Activated naive CD4-positive, alpha-beta T cell treated with anti-CD3 and anti-CD28 coated beads, Interleukin-2, amount 50 U/mL, for 24 hours (primary cell): Measurements from ENCODE around the gene OFD1.

ENCODE experiments used
- H3K27ac Mint-ChIP-seq: one replicate; pipeline ENCODE4 v1.8.0; 2021; ENCODE audit warnings: mild to moderate bottlenecking, mixed read lengths
- H3K27me3 Mint-ChIP-seq: one replicate; pipeline ENCODE4 v1.8.0; 2021; ENCODE audit warnings: mixed read lengths
- H3K36me3 Mint-ChIP-seq: one replicate; pipeline ENCODE4 v1.8.0; 2021; ENCODE audit warnings: mixed read lengths
- H3K4me1 Mint-ChIP-seq: one replicate; pipeline ENCODE4 v1.8.0; 2021; ENCODE audit warnings: mixed read lengths
- H3K4me3 Mint-ChIP-seq: one replicate; pipeline ENCODE4 v1.8.0; 2021; ENCODE audit warnings: mild to moderate bottlenecking, mixed read lengths
- H3K9me3 Mint-ChIP-seq: one replicate; pipeline ENCODE4 v1.8.0; 2021; ENCODE audit warnings: mixed read lengths

OFD1 gene

DNA sequence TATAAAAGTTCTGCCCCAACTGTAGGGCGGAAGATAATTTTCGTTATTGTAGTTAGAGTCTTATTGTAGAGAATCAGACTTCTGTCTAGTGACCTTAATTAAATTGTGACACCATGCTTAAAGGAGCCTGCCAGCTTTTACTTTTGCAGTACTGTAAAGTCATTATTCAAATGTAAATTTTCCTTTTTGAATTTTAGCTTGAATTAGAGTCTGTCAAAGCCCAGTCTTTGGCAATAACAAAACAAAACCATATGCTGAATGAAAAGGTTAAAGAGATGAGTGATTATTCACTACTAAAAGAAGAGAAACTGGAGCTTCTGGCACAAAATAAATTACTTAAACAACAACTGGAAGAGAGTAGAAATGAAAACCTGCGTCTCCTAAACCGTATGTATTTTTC lies 21.8 kb downstream of the OFD1 start:
- H3K4me1 Mint-ChIP-seq = peaks cover 31% of the 10 kb centered on the region
- H3K9me3 Mint-ChIP-seq = no peaks in the 10 kb centered on the region
- peaks cover 15% of the 10 kb centered on the region for H3K36me3 Mint-ChIP-seq
- no peaks in the 10 kb centered on the region for H3K27me3 Mint-ChIP-seq
- no peak overlapping the region for H3K4me3 Mint-ChIP-seq
- H3K27ac Mint-ChIP-seq = no peak overlapping the region

DNA sequence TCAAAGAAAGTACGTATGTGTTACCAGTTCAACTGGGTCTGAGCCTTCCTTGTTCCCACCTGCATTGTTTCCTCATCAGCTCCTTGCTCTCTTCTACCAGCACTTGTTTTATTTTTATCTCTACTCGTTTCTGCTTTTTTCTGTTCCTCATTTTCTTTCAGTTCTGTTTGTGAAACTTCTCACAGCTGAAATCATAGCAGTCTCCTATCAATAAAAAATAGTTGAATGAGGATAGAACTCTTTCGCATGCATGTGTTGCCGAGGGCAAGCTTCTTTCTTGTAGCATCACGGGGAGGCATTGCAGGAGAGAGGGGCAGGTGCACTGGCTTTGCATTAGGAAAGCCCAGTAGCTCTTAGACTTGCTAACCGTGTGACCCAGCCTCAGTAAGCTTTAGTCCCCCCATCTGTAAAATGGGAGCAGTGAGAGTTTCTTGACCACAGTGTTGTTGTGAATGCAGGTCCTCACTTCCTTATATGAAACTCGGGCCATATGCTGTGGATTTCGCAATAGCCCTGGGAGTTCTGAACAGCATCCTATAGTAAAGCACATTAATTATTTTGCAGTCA lies 24.7 kb downstream of the OFD1 start:
- H3K27me3 Mint-ChIP-seq = no peaks in the 10 kb centered on the region
- H3K4me3 Mint-ChIP-seq = no peak overlapping the region
- no peak overlapping the region for H3K27ac Mint-ChIP-seq
- H3K4me1 Mint-ChIP-seq = peaks cover 18% of the 10 kb centered on the region
- H3K9me3 Mint-ChIP-seq = no peaks in the 10 kb centered on the region
- peaks cover 8% of the 10 kb centered on the region for H3K36me3 Mint-ChIP-seq

DNA sequence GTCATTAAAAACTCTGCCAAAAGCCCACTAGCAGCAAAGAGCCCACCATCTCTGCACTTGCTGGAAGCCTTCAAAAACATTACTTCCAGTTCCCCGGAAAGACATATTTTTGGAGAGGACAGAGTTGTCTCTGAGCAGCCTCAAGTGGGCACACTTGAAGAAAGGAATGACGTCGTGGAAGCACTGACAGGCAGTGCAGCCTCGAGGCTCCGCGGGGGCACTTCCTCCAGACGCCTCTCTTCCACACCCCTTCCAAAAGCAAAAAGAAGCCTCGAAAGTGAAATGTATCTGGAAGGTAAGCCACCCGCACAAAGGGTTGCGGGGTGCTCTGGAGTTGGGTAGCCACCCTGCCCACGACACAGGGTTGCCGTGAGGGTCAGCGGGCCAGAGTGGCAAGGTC lies 25.9 kb downstream of the OFD1 start:
- no peaks in the 10 kb centered on the region for H3K9me3 Mint-ChIP-seq
- H3K36me3 Mint-ChIP-seq = peaks cover 8% of the 10 kb centered on the region
- H3K4me1 Mint-ChIP-seq = peaks cover 11% of the 10 kb centered on the region
- H3K4me3 Mint-ChIP-seq = no peak overlapping the region
- H3K27ac Mint-ChIP-seq = no peak overlapping the region
- no peaks in the 10 kb centered on the region for H3K27me3 Mint-ChIP-seq

DNA sequence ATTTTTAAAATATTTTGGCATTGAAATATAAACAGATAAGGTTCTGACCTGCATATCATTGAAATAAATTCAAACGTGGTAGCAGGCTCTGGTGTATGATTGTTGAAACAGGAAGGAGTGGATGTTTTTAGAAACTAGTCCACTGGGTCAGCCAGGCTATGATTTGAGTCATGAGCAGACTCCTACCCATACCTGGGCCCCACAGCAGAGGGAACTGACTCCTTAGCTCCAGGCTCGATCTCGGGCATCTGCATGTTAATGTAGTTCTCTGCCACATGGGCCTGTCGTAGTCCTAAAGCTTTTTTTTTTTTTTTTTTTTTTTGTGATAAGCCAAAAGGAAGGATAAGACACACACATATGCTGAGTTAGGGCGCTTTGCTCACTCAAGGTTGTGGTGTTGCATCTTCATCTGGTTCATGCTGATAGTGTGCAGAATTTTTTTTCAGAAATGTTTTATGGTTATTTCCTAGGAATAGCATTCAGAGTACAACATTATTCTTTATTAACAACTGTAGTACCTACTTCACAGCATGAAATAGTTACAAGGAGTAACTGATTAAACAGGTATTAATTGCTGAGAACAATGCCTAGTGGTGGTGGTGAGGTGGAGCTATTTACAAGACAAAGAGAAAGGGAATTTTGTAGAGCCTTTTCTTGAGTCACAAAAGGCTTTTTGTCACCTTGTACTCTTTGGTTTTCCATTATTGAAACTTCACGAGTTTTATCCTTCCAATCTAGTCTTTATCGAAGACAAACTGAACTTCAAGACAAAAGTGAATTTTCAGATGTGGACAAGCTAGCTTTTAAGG lies 27.3 kb downstream of the OFD1 start:
- Mint-ChIP-seq H3K9me3 (no peaks in the 10 kb centered on the region), H3K4me1 (peaks cover 9% of the 10 kb centered on the region), H3K27me3 (no peaks in the 10 kb centered on the region), H3K4me3 (no peak overlapping the region), H3K27ac (no peak overlapping the region), H3K36me3 (peaks cover 13% of the 10 kb centered on the region)

DNA sequence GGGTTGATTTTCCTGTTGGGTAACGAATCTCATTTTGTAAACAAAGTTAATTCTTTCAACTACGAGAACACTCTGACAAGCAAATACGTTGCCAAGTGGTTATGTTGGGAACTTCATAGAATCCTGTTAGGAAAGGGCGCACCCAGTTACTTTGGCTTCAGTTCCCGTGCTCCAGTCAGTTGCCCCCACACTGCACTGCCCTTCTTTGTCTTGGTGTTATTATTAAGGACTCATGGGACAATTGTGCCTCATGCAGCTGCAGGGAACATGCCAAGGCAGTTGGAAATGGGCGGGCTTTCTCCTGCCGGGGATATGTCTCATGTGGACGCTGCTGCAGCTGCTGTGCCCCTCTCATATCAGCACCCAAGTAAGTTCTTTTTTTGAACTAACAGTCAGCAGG lies 28.9 kb downstream of the OFD1 start:
- no peak overlapping the region for H3K4me3 Mint-ChIP-seq
- peaks cover 11% of the 10 kb centered on the region for H3K36me3 Mint-ChIP-seq
- peaks cover 9% of the 10 kb centered on the region for H3K4me1 Mint-ChIP-seq
- no peak overlapping the region for H3K27ac Mint-ChIP-seq
- no peaks in the 10 kb centered on the region for H3K9me3 Mint-ChIP-seq
- H3K27me3 Mint-ChIP-seq = no peaks in the 10 kb centered on the region

DNA sequence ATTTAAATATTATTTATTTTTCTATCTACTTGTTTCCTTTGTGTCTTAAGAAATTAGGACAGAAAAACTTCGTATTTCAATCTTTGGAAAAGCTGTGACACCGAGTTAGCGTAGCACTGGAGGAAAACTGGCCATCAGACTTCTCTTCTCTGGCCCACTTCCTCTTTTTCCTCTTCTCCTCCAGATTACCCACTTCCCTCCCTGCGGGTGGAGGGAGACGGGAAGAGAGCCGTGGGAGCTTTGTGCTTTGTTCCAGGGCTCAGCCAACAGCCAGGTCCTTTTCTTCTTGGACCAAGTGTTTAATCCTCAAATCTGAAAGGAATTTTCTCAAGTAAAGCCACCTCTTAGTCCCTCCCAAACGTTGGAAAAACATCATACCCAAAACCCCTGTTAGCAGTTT lies 29.7 kb downstream of the OFD1 start:
- H3K9me3 Mint-ChIP-seq = no peaks in the 10 kb centered on the region
- H3K27me3 Mint-ChIP-seq = no peaks in the 10 kb centered on the region
- no peak overlapping the region for H3K27ac Mint-ChIP-seq
- peaks cover 9% of the 10 kb centered on the region for H3K36me3 Mint-ChIP-seq
- H3K4me1 Mint-ChIP-seq = peaks cover 5% of the 10 kb centered on the region
- no peak overlapping the region for H3K4me3 Mint-ChIP-seq

DNA sequence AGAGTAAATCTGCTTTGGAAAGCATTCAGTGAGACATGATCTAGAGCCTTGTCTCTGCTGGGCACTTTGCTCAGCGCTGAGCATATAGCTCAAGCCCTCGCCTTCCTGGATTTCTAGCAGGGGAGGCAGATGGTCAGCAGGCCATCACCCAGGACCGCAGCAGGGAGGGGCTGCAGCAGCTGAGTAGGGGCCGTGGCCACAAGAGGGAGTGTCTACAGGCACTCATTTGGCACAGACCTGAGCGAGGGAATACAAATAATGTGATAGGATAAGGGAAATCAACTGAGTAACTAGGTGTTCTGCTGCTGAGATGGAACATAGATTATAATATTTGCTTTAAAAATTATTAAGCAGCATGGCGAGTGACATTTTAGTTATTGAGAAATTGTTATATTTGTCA lies 30.2 kb downstream of the OFD1 start:
- H3K36me3 Mint-ChIP-seq = peaks cover 9% of the 10 kb centered on the region
- no peaks in the 10 kb centered on the region for H3K27me3 Mint-ChIP-seq
- H3K27ac Mint-ChIP-seq = no peak overlapping the region
- no peaks in the 10 kb centered on the region for H3K9me3 Mint-ChIP-seq
- no peak overlapping the region for H3K4me3 Mint-ChIP-seq
- H3K4me1 Mint-ChIP-seq = peaks cover 7% of the 10 kb centered on the region

DNA sequence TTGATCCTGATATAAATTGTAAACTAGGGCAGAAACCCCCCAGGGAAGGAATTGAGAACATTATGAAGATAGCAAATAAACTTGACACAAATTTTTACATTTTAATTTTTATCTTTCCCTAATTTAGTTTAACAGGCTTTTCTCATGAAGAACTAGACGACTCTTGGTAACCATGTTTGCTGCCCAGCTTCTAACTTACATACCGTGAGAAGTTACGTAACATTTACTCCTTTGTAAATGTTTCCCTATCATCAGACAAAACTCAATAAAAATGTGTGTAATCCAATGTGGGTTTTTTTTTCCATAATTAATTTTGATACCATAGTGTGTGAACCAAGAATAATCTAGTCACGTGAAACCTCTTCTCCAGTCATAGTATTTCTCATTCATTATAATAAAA lies 34.4 kb downstream of the OFD1 start:
- Mint-ChIP-seq H3K9me3 (no peaks in the 10 kb centered on the region), H3K27ac (no peak overlapping the region), H3K36me3 (peaks cover 7% of the 10 kb centered on the region), H3K4me1 (peaks cover 12% of the 10 kb centered on the region), H3K27me3 (no peaks in the 10 kb centered on the region), H3K4me3 (no peak overlapping the region)

DNA sequence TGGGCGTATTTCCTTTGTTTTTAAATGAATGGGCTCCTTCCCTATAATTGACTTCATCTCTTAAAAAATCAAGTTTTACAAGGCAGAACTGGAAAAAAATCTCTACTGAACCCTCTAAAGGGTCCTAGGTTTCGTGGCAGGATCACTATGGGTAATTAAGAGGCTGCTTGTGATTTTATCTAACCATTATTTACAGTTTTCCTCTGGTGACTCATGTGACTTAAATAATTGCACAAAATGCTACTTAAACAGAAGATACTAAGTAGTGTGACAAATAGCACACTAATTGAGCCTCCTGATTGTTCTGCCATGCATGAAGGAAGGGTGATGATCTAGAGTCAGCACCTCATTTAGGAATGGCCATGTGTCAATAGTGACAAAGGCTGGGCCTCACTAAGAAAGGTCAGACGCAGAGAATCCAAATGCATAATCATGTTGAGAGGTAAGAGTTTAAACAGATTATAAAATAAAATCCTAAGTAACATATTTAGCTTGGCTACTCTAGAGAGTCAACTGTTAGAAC lies 35.5 kb downstream of the OFD1 start:
- no peaks in the 10 kb centered on the region for H3K27me3 Mint-ChIP-seq
- H3K9me3 Mint-ChIP-seq = no peaks in the 10 kb centered on the region
- no peak overlapping the region for H3K27ac Mint-ChIP-seq
- peaks cover 7% of the 10 kb centered on the region for H3K36me3 Mint-ChIP-seq
- no peak overlapping the region for H3K4me3 Mint-ChIP-seq
- H3K4me1 Mint-ChIP-seq = peaks cover 12% of the 10 kb centered on the region

DNA sequence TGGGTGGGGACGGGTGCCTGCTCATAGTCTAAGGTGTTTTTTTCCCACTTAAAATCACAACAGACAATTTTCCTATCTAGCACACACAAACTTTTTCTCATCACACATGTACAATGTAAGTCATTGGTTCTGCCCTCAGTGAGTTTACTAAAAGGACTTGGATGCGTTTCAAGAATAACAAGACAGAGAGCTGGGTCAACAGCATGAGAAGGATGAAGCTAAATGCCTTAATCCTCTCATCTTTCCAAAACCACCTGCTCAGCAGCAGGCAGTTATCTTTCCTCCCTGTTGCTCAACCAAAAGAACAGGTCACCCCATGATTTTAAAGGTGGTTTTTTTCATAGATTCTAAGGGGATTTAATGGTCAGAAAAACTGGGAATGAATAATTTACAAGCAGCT lies 40.1 kb downstream of the OFD1 start:
- Mint-ChIP-seq H3K4me1 (peaks cover 19% of the 10 kb centered on the region), H3K27ac (no peak overlapping the region), H3K4me3 (no peak overlapping the region), H3K27me3 (no peaks in the 10 kb centered on the region), H3K9me3 (no peaks in the 10 kb centered on the region), H3K36me3 (no peaks in the 10 kb centered on the region)

DNA sequence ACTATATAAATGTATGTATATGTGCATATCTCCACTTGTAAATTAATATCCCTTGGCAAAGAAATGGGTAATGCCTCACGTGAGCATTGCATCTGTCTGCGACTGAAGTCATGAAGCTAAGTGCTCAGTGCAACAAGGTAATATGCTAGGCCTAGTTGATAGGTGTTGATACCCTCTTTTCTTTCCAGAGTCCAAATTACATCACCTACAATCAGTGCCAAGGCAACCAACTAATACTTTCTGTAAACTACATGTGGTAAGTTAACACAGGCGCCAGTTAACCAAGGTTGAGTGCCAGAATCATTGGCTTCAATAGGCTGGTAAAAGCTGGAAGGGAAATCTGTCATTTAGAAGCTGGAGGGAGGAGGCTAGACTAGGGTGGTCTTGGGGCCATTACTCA lies 41.3 kb downstream of the OFD1 start:
- H3K36me3 Mint-ChIP-seq = no peaks in the 10 kb centered on the region
- H3K27ac Mint-ChIP-seq = no peak overlapping the region
- H3K27me3 Mint-ChIP-seq = no peaks in the 10 kb centered on the region
- H3K4me1 Mint-ChIP-seq = peaks cover 9% of the 10 kb centered on the region
- H3K9me3 Mint-ChIP-seq = no peaks in the 10 kb centered on the region
- H3K4me3 Mint-ChIP-seq = no peak overlapping the region

DNA sequence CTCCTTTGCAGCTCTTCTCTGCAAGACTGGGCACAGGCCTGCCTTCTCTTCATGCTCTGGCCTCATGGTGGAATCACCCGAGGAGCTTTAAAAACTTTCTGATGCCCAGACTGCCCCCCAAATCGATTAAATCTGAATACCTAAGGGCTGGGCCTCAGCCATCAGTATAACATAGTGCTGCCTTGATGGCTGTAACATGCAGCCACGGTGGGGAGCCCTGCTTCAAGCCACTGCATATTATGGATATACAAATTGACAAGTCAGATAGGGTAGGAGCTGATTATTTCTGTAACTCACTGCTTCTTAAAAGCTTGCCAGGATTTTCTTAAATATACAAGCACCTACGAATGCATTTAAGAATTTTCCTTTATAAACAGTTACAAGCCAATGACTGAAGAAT lies 41.8 kb downstream of the OFD1 start:
- Mint-ChIP-seq H3K4me1 (peaks cover 9% of the 10 kb centered on the region), H3K27ac (no peak overlapping the region), H3K27me3 (no peaks in the 10 kb centered on the region), H3K4me3 (no peak overlapping the region), H3K36me3 (no peaks in the 10 kb centered on the region), H3K9me3 (no peaks in the 10 kb centered on the region)

DNA sequence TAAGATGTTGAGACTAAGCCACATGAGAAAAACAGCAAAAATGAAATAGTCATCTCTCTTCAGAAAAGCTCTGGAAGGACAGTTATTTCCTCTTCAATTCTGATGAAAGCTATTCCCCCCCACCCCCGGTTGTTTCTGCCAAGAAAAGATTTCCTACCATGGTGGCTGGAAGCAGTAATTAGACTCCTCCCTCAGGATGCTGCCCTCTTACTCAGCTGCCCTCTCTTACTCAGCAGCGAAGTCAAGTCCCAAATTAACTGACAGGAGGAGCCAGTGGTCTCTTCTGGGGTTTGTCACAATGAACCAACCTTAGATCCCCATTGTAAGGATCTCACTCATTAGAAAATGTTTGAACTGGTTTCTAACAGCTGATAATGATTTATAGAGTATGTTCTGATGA lies 44.4 kb downstream of the OFD1 start:
- Mint-ChIP-seq H3K4me3 (no peak overlapping the region), H3K4me1 (peaks cover 9% of the 10 kb centered on the region), H3K27me3 (no peaks in the 10 kb centered on the region), H3K27ac (no peak overlapping the region), H3K9me3 (no peaks in the 10 kb centered on the region), H3K36me3 (no peaks in the 10 kb centered on the region)

DNA sequence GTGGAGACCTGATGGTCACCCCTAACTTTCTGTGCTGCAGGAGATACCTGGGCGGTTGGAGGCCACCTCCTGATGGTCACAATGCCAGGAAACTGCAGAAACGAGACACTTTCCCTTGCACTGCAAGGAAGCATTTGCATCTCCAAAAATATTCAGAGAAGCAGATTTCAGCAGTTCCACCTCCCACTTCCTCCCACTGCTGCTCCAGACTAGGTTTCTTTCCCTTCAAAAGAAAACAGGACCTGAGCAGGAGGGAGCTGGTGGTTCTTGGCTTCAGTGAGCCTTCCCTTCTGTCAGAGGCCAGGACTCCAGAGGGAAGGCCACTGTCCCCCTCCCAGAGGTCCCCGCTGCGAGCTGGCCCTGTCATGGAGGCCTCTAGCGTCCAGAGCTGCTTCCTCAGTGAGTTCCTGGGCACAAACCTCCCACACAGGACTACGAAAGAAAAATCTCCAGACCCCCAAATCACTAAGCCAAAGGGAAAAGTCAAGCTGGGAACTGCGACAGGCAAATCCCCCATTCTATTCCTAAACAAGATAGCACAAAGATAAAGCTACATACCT lies 46.4 kb downstream of the OFD1 start:
- H3K9me3 Mint-ChIP-seq = no peaks in the 10 kb centered on the region
- peaks cover 9% of the 10 kb centered on the region for H3K4me1 Mint-ChIP-seq
- H3K4me3 Mint-ChIP-seq = no peak overlapping the region
- H3K27ac Mint-ChIP-seq = no peak overlapping the region
- H3K27me3 Mint-ChIP-seq = no peaks in the 10 kb centered on the region
- H3K36me3 Mint-ChIP-seq = no peaks in the 10 kb centered on the region

DNA sequence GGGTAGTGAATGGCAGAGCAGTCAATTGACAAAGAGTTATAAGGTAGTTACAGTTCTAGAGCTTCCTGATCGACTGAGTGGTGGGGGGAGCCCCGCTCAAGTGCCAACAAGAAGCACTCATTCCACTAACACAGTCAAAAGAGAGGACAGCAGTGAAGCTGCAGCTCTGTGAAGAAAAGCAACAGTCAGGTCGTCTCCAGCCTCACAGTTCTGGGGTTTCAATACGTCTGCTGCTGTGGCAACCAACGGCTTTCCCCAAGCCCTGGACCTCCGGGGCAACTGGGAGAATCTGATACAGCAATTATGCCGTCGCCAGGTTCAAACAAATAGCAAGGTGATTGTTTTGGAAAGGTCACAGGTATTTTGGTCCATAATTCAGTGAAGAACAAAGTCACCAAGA lies 51.5 kb downstream of the OFD1 start:
- H3K36me3 Mint-ChIP-seq = no peaks in the 10 kb centered on the region
- H3K27me3 Mint-ChIP-seq = no peaks in the 10 kb centered on the region
- H3K9me3 Mint-ChIP-seq = no peaks in the 10 kb centered on the region
- no peaks in the 10 kb centered on the region for H3K4me1 Mint-ChIP-seq
- H3K27ac Mint-ChIP-seq = no peak overlapping the region
- H3K4me3 Mint-ChIP-seq = no peak overlapping the region
